ENCODE measurements around the gene RXYLT1. TPM values are rescaled to one million over a fixed set of nuclear protein-coding genes. Genes with fewer than 3 reads are reported as not detected.

RXYLT1 gene
- total and polyA plus RNA-seq, 2 of the 8 experiments (the other 6 are each of a cell fraction or from before 2014, with no cell fraction given): 3.8 to 10.9 TPM

DNA sequence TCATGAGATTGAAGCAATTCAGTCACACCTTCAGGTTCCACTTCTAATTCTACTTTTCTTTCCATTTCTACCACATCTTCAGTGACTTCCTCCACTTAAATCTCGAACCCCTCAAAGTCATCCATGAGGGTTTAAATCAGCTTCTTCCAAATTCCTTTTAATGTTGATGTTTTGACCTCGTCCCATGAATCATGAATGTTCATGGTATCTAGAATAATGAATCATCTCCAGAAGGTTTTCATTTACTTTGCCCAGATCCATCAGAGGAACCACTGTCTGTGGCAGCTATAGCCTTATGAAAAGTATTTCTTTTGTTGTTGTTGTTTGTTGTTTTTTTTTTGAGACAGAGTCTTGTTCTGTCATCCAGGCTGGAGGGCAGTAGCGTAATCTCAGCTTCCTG is 7.6 kb downstream of the RXYLT1 start:
- Histone ChIP-seq H2BK12ac (ENCODE audit: low read depth, low read length) (no peak overlapping the region), H2BK120ac (replicated peaks; ENCODE audit: low read depth, low read length) (no peak overlapping the region), H2BK15ac (ENCODE audit: low read length) (no peak overlapping the region), H2BK20ac (ENCODE audit: low read length) (no peak overlapping the region), H3K27ac (ENCODE audit: low read depth, low read length) (no peak overlapping the region), H4K91ac (replicated peaks; ENCODE audit: insufficient read length, low read length) (no peak overlapping the region), H4K20me1 (replicated peaks in 1 of 2; ENCODE audit: control insufficient read depth in 1 of 2, insufficient read depth in 2 of 2, low read length in 2 of 2) (peaks cover 0 to 2% of the 10 kb centered on the region in 2 experiments), H4K8ac (ENCODE audit: extremely low read depth, insufficient read depth, low read length) (no peak overlapping the region), H3K4me2 (ENCODE audit: insufficient read depth in 1 of 2, low read depth in 2 of 2, low read length in 2 of 2) (no peak overlapping the region), H3K23me2 (ENCODE audit: low read depth, low read length) (no peaks in the 10 kb centered on the region), H3K23ac (ENCODE audit: insufficient read length) (no peak overlapping the region), H3K56ac (replicated peaks; ENCODE audit: insufficient read length, low read depth, low read length) (no peak overlapping the region), H3K9ac (replicated peaks in 1 of 4; ENCODE audit: extremely low read depth in 1 of 4, low read depth in 3 of 4, low read length in 3 of 4) (no peak overlapping the region), H2AK5ac (ENCODE audit: low read depth, low read length) (no peak overlapping the region), H3K4ac (replicated peaks; ENCODE audit: insufficient read length, low read depth, low read length) (no peak overlapping the region), H3K4me1 (replicated peaks in 1 of 4; ENCODE audit: control insufficient read depth in 3 of 4, insufficient read depth in 4 of 4, low read length in 3 of 4) (no peaks in the 10 kb centered on the region), H2BK5ac (ENCODE audit: low read depth, low read length) (no peak overlapping the region), H3K27me3 (replicated peaks in 1 of 4; ENCODE audit: control insufficient read depth in 3 of 4, extremely low read depth in 1 of 4, insufficient read depth in 3 of 4, low read length in 3 of 4) (no peaks in the 10 kb centered on the region), H2AFZ (ENCODE audit: low read length) (no peak overlapping the region), H3K4me3 (ENCODE audit: extremely low read depth in 1 of 4, insufficient read depth in 2 of 4, low read depth in 3 of 4, low read length in 4 of 4) (no peak overlapping the region), H3K14ac (ENCODE audit: insufficient read length) (no peak overlapping the region), H4K5ac (ENCODE audit: insufficient read length, low read depth, low read length) (no peak overlapping the region), H3K79me1 (ENCODE audit: low read depth, low read length) (no peaks in the 10 kb centered on the region), H3K79me2 (ENCODE audit: control insufficient read depth in 1 of 2, insufficient read depth in 2 of 2, low read length in 2 of 2) (no peaks in the 10 kb centered on the region), H3K18ac (ENCODE audit: extremely low read depth, low read length) (no peak overlapping the region), H3K36me3 (ENCODE audit: control insufficient read depth in 2 of 4, insufficient read depth in 4 of 4, low read length in 3 of 4) (peaks cover 0 to 20% (median 8%) of the 10 kb centered on the region in 4 experiments; a peak in 4 of 8 replicates), H3K9me3 (ENCODE audit: insufficient read depth in 2 of 2, low read depth in 1 of 2, low read length in 1 of 2) (no peaks in the 10 kb centered on the region)
- FAIRE-seq (no peak), DNase-seq (ENCODE audit: low read depth in 1 of 2, low spot score in 2 of 2) (no peak)
- CTCF ChIA-PET (ENCODE audit: partially characterized antibody): interaction anchor here (0.5 kb wide), 1 partner anchor 83 kb away, joined by 3 read pairs; no protein-coding TSS in a partner anchor
- no peak for TF ChIP-seq RNF2 (IDR thresholded peaks at IDR 0.05; ENCODE audit: borderline replicate concordance, low read depth, low read length, missing control alignments, poor library complexity, severe bottlenecking)
- no peak for TF ChIP-seq TAF7 (optimal IDR thresholded peaks at IDR 0.05; ENCODE audit: borderline replicate concordance, low read depth, low read length)
- TF ChIP-seq SUZ12 (IDR thresholded peaks at IDR 0.05; ENCODE audit: low read length): no peak
- no peak for TF ChIP-seq KDM1A (IDR thresholded peaks at IDR 0.05; ENCODE audit: borderline replicate concordance, low read length)
- no peak for TF ChIP-seq SIRT6 (IDR thresholded peaks at IDR 0.05; ENCODE audit: low read length)
- TF ChIP-seq, protein P1, sequence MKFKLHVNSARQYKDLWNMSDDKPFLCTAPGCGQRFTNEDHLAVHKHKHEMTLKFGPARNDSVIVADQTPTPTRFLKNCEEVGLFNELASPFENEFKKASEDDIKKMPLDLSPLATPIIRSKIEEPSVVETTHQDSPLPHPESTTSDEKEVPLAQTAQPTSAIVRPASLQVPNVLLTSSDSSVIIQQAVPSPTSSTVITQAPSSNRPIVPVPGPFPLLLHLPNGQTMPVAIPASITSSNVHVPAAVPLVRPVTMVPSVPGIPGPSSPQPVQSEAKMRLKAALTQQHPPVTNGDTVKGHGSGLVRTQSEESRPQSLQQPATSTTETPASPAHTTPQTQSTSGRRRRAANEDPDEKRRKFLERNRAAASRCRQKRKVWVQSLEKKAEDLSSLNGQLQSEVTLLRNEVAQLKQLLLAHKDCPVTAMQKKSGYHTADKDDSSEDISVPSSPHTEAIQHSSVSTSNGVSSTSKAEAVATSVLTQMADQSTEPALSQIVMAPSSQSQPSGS (IDR thresholded peaks at IDR 0.05; ENCODE audit: low read length): no peak
- no peak for TF ChIP-seq ZNF274 (IDR thresholded peaks at IDR 0.05; ENCODE audit: borderline replicate concordance, extremely low read depth, low read length)
- no peak for TF ChIP-seq CHD2 (IDR thresholded peaks at IDR 0.05; ENCODE audit: low read length)
- no peak for TF ChIP-seq BRCA1 (IDR thresholded peaks at IDR 0.05; ENCODE audit: low read depth, low read length)
- no peak for TF ChIP-seq SIN3A (conservative IDR thresholded peaks at IDR 0.05 in 1 of 2, IDR thresholded peaks at IDR 0.05 in 1 of 2; ENCODE audit: low read depth in 1 of 2, low read length in 2 of 2)
- no peak for TF ChIP-seq BACH1 (IDR thresholded peaks at IDR 0.05; ENCODE audit: low read length)
- no peak for TF ChIP-seq MAFK (IDR thresholded peaks at IDR 0.05; ENCODE audit: low read depth, low read length)
- no peak for TF ChIP-seq TBP (IDR thresholded peaks at IDR 0.05; ENCODE audit: low read depth, low read length)
- POLR2A ChIA-PET (ENCODE audit: partially characterized antibody): no interaction called here
- WGBS, 2 experiments (ENCODE audit: extremely low coverage in 1 of 2, insufficient coverage in 1 of 2, insufficient read length in 1 of 2, insufficient replicate concordance in 2 of 2, low coverage in 1 of 2, low lambda C conversion rate in 2 of 2, missing lambda C conversion rate in 1 of 2): 92 to 100% methylated on average over 1 to 3 of the region's 3 CpGs
